ENCODE results near the gene HSPB8.
"Not testable (repeated sequence)": the region's sequence is repeated elsewhere in the genome, so short reads cannot be mapped to it uniquely, and the experiment has no call there.

Gene HSPB8

DNA sequence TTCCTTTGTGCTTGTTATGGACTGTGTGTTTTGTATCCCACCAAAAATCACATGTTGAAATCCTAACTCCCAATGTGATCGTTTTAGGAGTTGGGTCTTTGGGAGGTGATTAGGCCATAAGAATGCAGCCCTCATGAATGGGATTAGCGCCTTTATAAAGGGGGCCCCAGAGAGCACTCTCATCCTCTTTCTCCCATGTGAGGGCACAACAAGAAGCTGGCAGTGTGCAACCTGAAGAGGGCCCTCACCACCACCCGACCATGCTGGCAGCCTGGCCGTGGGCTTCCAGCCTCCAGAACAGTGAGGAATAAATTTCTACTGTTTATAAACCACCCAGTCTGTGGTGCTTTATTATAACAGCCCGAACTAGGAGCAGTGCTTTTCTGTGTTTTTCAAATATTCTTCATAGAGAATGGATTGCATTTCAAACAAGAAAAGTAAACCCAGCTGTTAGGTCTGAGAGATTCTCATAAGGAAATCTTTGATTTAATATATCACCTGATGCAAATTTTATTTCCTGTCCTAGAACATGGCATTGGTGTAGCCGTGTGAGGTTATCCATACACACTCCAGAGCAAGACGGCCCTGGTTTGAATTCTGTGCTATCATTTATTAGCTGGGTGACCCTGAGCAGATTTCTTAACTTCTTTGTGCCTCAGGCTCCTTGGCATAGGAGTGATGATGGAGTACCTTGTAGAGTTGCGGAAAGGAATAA lies 27.8 kb downstream of the HSPB8 start:
- DNase-seq (ENCODE audit: low read depth, low spot score), result no peak

DNA sequence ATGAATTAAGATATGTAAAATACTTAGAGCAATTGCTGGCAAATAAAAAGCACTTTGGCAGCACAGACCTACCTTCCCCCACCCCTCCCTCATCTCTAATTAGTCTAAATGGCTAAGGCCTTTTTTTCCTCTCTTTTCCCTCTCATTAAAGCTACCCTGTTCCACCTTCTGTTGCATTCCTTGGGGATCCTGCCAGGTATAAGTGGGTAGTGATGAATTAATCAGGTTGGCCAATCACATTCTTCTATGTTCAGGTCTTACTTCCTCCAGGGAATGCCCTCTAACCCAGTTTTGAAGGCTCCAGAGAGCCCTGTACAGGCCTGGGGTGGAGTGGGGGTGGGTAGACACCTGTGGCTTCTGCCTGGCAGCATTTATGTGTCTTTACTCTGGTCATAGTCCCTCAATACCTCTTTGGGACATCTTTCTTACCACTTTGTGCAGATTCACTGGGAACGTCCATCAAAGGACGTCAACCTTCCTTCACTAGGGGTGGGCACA lies 28.4 kb downstream of the HSPB8 start:
- DNase-seq (ENCODE audit: low read depth, low spot score), result no peak

DNA sequence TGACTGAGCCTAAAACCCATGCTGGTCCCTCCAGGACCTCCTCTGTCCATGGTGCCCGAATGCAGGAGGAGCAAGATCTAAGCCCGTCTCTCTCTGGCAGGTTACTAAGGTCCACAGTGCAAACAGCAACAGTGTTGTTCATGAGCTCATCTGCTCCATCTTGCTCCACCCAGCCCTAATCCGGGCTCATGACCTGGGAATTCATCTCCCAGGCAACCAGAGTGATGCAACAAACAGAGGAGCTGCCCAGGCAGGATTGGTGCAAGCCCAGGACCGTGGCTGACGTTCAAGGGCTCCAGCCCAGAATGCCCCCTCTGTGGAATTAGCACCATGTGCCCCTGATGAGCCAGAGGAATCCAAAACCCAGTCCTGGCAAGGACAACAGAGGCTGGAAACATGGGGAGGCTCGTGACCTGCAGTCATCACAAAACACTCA lies 29.9 kb downstream of the HSPB8 start:
- peak; percentile 79 for DNase-seq (ENCODE audit: low read depth, low spot score)

DNA sequence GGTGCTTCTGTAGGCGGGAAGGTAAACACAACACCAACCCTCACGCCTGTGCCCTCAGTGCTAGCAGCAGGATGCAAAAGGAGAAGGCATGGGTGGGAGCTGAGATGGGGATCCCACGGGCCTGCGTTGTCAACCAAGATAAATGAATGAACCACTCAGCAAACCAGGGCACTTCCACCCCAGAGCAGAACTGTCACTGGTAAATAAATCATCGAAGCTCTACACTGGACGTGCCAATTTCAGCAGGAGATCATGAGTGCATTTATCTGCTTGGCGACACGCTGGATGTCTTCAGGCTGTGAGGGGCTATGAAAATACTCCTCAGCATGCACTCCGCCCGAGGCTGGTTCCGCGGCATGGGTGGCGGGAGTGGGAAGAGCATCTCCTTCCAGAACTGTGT lies 33.2 kb downstream of the HSPB8 start:
- DNase-seq (ENCODE audit: low read depth, low spot score), result no peak

DNA sequence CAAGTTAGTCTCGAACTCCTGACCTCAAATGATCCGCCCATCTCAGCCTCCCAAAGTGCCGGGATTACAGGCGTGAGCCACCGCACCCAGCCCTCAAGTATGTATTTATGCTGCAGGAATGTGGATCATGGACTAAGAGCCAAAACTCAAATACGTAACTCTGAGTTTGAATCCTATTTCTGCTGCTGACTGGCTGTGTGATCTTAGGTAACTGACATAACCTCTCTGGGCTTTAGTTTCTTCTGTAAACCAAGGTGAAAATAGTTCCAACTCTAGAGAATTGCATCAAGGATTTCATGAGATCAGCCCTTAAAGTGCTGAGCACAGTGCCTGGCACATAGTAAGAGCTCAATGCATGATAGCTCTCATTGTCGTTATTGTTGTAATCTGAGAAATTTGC lies 37.4 kb downstream of the HSPB8 start:
- DNase-seq (ENCODE audit: low read depth, low spot score), result no peak

DNA sequence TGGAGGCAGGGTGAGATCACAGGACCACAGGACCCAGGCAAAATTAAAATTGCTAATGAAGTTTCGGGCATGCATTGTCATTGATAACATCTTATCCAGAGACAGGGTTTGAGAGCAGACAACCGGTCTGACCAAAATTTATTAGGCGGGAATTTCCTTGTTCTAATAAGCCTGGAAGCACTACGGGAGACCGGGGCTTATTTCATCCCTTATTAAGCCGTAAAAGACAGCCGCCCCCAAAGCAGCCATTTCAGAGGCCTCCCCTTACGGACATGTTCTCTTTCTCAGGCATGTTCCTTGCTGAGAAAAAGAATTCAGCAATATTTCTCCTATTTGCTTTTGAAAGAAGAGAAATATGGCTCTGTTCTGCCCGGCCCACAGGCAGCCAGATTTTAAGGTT lies 40.1 kb downstream of the HSPB8 start:
- not testable (repeated sequence) for DNase-seq (ENCODE audit: low read depth, low spot score)

DNA sequence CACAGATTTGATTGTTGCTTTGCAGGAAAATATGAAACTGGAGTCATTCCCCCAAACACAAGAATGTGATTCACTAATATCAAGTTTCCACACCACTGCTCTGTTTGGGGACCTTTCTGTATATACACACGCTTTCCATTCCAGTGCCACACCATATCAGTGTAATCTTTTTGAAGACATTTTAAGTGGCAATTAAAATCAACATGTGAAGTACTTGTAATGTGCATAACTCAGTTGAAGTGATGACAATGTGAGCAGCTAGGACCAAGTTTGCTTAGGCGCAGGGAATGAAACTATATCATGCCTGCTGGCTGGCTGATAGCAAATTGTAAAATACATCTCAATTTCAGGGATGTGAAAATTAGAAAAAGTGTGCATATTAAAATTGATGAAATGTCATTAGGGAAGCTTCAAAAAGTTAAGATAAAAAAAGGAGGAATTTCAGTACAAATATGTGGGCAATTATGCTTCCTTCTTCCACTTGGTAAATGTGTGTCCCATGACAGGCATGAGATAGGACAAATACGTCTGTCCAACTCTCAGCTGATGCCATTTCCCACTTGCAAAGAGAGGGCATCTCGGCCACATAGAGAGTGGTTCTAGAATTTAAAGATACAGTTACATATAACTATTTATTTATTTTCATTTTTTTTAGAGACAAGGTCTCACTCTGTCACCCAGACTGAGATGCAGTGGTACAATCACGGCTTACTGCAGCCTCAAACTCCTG lies 43.7 kb downstream of the HSPB8 start:
- no peak for DNase-seq (ENCODE audit: low read depth, low spot score)

DNA sequence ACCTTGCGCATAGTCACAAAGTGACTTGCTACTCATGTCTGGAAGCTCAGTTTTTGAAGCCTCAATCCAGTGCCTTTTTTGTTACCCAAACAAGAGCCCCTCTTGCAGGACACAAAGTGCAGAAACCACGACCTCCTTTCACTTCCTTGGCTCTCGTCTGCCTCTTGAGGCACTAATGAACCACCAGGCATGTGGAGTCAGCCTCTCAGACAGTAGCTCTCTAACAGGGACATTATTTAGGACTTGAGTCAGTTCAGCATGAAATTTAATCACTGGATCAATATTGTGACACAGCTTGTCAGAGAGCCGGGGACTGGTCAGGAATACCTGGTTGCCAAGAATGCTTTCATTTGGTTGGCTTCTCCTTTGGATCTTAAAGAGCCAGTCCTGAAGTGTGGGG lies 46.7 kb downstream of the HSPB8 start:
- no peak for DNase-seq (ENCODE audit: low read depth, low spot score)

DNA sequence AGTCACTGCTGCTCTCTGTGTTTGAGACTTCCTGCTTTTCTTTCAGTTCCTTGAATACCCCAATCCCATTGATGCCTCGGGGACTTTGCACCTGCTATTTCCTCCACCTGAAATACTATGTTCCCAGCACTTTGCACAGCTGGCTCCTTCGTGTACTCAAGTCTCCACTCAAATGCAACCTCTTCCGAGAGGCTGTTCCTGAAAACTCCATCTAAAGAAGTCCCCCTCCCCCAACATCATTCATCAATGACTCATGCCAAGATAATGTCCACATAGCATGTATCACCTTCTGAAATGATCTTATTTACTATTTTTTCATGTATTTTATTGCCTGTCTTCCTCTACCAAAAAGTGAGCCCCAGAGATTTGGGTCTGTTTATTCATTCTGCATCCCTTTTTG lies 48.6 kb downstream of the HSPB8 start:
- DNase-seq (ENCODE audit: low read depth, low spot score), result no peak

DNA sequence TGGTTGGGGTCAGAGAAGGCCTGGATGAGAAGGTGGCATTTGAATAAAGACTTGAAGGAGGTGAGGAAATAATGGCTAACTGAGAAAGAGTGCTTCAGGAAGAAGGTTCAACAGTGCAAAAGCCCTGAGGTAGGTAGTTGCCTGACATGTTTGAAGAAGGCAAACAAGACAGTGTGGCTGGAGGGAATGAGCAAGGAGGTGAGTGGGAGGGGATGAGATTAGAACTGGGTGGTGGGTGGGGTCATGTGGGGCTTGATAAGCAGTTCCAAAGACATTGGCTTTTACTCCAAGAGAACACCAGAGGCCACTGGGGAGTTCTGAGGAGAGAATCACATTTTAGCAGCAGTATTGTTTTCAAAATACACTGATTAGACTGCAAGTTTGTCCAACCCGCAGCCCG lies 50.5 kb downstream of the HSPB8 start:
- peak; percentile 30 for DNase-seq (ENCODE audit: low read depth, low spot score)

DNA sequence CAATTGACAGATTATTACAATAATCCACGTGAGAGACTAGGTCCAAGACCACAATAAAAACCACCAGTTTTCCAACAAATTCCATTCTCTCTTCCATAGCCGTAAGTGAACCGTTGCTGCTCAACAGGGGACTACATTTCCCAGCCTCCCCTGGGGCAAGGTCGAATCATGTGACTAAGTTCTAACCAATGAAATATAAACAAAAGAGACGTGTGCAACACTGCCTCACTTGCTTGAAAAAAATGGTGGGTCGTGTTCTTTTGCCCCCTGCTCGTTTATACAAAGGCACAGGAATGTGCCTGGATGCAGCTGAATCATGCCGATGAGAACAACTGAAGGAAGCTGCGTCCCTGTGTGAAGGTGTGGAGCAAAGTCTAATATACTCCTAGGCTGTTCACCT lies 51.1 kb downstream of the HSPB8 start:
- DNase-seq (ENCODE audit: low read depth, low spot score), result peak; percentile 87

DNA sequence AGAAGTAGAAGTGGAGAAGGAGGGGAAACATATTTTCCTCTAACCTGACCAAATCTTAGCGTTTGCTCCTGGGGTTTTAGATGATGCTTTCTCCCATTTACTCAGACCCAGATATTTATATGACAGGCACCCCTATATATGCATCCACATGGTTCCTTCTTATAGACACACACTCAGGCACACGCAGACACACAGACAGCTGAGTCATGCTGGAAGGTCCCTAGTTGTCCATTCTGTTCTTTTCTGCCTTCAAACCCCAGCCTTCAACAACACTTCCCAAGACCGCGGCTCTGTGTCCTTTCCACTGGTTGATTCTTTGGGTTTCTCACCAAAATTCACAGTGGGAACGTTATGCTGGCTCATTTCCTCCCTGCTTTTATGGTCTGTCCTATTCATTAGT lies 52.1 kb downstream of the HSPB8 start:
- DNase-seq (ENCODE audit: low read depth, low spot score), result no peak

DNA sequence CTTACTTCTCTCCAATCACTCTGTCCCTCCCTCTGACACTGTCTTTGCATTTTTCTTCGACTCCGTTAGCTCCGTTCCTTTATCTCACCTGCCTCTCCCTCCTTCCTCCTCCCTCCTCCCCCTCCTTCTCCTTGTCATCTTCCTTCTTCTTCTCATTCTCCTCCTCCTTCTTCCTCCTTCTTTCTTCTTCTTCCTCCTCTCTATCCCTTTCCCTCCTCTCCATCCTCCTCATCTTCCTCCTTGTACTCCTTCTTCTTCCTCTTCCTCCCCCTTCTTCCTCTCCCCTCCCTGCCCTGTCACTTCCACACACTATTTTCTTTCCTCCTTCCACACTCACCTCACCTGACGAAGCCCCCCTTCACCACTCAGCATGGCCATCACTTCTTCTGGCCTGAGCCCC lies 53.0 kb downstream of the HSPB8 start:
- no peak for DNase-seq (ENCODE audit: low read depth, low spot score)

DNA sequence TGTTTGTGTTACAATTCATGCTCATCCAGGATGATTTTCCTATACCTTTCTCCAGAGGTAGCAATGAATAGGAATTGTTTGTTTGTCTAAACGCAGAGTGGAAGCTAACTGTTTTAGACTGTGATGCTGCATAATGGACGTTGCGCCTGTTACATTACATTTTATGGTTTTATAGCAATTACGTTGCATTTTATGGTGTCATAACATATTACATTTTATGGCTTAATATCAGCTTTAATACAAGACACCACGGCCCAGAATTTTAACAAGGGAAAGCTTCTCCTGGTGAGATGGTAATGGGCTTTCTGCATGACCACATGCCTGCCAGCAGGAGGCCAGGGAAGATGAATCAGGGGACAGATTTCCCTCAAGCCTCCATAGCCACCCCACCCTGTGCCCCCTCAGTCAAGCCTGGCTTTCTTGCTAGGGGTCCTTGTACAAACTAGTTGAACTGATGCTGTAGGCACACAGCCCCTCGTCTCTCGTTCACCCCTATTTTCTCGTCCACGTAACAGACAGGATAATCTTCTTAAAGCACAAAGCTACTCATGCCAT lies 56.5 kb downstream of the HSPB8 start:
- DNase-seq (ENCODE audit: low read depth, low spot score), result peak; percentile 27

DNA sequence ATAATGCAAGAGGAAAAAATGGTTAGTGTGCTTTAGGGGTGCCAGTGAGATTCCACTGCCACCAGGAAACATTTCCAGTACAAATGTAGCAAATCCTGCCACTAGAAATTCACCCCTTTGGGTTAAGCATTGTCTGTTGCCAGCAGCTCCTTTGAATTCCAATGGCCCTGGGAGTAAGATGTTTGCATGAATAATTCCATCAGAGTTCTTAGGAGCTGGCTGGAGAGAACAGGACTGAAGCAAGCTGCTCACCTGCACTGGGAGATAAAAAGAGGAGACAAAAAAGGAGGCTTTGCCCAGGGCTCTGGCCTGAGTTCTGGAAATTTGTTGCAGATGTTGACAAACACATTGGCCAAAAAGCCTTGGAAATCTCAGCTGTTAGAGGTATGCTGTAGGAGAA lies 57.6 kb downstream of the HSPB8 start:
- DNase-seq (ENCODE audit: low read depth, low spot score), result no peak

DNA sequence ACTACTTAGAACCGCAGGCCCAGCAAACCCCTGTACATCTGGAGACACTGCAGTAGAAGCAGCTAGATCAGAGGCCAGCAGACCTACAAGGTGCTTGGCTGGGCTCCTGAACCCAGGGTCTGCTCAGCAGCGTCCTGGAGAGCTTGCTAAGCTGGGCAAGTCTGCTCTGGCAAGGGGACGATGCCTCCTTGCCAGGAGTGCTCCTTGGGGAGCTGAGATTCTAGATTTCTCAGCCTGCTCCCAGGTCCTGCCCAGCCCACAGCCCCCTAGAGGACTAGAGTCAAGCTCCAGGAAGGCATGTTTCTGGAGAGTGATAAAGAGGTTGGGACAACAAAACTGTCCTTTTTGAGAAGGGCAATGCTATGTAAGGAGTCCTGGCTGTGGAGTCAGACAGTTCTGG lies 60.3 kb downstream of the HSPB8 start:
- no peak for DNase-seq (ENCODE audit: low read depth, low spot score)

DNA sequence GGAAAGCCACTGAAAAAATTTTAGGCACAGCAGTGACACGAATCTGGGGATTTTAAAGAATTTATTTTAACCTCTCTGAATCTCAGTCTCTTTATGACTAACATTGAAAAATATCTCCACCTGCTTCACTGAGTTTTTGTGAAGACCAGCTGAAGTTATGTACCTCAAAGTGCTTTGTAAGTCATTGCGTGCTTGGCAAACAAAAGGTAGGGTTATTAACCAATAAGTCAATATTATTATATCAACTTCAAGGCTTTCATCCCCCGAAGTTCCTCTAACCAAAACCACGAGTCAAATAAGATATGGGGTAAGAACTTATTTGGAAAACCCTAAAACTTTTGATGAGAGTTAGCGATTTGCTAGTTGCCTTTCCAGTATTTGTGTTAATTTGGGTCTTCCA lies 62.3 kb downstream of the HSPB8 start:
- no peak for DNase-seq (ENCODE audit: low read depth, low spot score)

DNA sequence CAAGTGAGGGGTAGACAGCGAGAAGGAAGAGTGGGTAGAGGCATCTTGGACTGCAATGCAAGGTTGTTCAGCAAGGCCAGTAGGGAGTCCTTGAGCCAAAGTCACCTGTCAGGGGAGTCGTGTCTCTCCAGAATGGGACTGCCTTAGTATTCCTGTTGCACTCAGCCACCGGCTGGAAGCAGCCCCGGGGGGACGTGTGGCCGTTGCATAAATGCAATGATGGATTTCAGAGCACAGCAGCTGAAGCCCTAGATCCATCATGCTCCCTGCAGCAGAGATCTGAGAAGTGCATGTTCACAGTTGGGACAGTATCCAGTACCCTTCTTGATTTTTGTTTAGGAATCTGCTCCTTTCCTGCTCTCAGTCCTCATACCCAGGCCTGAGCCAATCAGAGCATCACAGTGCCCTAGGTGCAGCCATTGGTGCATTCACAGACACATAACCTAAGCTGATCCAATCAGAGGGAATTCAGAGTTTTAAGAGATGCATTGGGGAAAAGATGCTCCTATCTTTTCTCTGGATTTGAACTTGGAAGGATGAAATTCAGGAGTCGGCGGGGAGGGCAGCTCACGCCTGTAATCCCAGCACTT lies 62.9 kb downstream of the HSPB8 start:
- no peak for DNase-seq (ENCODE audit: low read depth, low spot score)

Measured in ELF-1 (cell line).